ENCODE data around the gene USP35. TPM values are rescaled to one million over a fixed set of nuclear protein-coding genes. Genes with fewer than 3 reads are reported as not detected.

USP35 gene
- total RNA-seq, 2 donors from 2014 or later, result 5.2 to 5.6 TPM

DNA sequence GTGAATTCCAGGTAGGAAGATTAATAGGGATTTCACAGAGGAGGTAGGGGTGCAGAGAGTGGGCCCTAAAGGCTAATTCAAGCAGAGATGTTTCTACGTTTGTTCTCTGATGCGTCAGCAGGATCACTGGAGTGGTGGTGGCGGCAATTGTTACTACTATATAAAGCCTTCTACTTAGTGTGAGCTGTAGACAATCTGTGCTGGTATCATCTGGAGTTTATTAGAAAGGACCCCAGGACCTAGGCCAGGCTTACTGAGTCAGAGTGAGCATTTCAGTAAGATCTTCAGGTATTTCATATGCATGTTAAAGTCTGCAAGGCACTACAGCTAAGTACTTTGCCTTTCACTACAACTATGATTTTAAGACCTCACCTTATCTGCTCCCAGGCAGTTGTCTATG is 59.5 kb downstream of the USP35 start:
- H3K27ac ChIP-seq, result no peak overlapping the region
- no peaks in the 10 kb centered on the region for H3K36me3 ChIP-seq
- TF ChIP-seq, protein P1, sequence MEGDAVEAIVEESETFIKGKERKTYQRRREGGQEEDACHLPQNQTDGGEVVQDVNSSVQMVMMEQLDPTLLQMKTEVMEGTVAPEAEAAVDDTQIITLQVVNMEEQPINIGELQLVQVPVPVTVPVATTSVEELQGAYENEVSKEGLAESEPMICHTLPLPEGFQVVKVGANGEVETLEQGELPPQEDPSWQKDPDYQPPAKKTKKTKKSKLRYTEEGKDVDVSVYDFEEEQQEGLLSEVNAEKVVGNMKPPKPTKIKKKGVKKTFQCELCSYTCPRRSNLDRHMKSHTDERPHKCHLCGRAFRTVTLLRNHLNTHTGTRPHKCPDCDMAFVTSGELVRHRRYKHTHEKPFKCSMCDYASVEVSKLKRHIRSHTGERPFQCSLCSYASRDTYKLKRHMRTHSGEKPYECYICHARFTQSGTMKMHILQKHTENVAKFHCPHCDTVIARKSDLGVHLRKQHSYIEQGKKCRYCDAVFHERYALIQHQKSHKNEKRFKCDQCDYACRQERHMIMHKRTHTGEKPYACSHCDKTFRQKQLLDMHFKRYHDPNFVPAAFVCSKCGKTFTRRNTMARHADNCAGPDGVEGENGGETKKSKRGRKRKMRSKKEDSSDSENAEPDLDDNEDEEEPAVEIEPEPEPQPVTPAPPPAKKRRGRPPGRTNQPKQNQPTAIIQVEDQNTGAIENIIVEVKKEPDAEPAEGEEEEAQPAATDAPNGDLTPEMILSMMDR (IDR thresholded peaks at IDR 0.05), result no peak
- no peak for DNase-seq
- H3K4me1 ChIP-seq, result no peaks in the 10 kb centered on the region
- H3K9ac ChIP-seq (ENCODE audit: low read depth in 2 of 2, low read length in 2 of 2), result no peak overlapping the region
- H3K27me3 ChIP-seq, result no peaks in the 10 kb centered on the region
- no peak overlapping the region for H3K4me3 ChIP-seq
- intact Hi-C loops (cut with DNase I), result no loop called here
- H3K9me3 ChIP-seq, result no peaks in the 10 kb centered on the region

DNA sequence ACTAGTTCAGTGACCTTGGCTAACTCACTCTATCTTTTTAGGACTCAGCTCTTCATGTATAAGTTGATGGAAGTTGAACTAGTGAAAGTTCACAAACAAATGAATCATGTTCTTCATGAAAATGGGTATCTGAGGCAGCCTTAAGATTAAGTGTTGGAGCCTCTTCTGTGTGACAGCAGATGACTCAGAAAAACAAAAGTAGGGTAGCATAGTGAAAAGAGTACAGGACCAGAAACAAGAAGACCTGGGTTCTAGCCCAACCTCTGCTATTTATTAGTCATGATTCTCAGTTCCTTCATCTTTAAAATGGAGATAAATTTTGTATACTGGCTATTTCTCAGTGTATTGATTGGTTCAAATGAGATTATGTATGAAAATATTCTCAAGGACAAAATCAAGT is 60.2 kb downstream of the USP35 start:
- TF ChIP-seq, protein P1 (IDR thresholded peaks at IDR 0.05), result no peak
- H3K27me3 ChIP-seq, result no peaks in the 10 kb centered on the region
- intact Hi-C loops (cut with DNase I), result no loop called here

DNA sequence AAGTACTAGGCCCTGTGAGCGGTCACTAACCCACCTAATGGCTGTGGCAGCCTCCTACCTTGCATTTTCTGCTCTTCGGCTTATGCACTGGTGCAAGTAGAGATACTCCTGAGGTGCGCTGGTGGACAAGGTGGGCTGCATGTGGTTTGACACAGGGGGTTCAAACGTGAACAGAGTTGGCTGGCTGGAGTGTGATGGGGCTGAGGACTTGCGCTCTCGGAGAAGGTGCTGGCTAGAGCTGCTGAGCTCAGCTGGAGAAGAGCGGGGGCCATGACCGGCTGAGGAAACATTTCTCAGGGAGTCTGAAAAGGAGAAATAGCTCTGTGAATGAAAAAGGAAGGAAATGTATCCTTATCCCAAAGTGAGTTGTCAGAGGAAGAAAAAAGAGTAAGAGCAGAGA is 61.4 kb downstream of the USP35 start:
- Histone ChIP-seq H3K27me3 (no peaks in the 10 kb centered on the region), H3K4me1 (no peaks in the 10 kb centered on the region), H3K9me3 (no peaks in the 10 kb centered on the region), H3K36me3 (no peaks in the 10 kb centered on the region), H3K27ac (no peak overlapping the region), H3K4me3 (no peak overlapping the region), H3K9ac (ENCODE audit: low read depth in 2 of 2, low read length in 2 of 2) (no peak overlapping the region)
- no peak for DNase-seq
- TF ChIP-seq, protein P1 (IDR thresholded peaks at IDR 0.05), result no peak
- intact Hi-C loops (cut with DNase I), result no loop called here

More for the DNA sequence above, 60.2 kb downstream of the USP35 start:
- no peaks in the 10 kb centered on the region for H3K36me3 ChIP-seq
- no peaks in the 10 kb centered on the region for H3K4me1 ChIP-seq
- H3K27ac ChIP-seq, result no peak overlapping the region
- no peak overlapping the region for H3K9ac ChIP-seq (ENCODE audit: low read depth in 2 of 2, low read length in 2 of 2)
- H3K4me3 ChIP-seq, result no peak overlapping the region
- H3K9me3 ChIP-seq, result no peaks in the 10 kb centered on the region
- no peak for DNase-seq

DNA sequence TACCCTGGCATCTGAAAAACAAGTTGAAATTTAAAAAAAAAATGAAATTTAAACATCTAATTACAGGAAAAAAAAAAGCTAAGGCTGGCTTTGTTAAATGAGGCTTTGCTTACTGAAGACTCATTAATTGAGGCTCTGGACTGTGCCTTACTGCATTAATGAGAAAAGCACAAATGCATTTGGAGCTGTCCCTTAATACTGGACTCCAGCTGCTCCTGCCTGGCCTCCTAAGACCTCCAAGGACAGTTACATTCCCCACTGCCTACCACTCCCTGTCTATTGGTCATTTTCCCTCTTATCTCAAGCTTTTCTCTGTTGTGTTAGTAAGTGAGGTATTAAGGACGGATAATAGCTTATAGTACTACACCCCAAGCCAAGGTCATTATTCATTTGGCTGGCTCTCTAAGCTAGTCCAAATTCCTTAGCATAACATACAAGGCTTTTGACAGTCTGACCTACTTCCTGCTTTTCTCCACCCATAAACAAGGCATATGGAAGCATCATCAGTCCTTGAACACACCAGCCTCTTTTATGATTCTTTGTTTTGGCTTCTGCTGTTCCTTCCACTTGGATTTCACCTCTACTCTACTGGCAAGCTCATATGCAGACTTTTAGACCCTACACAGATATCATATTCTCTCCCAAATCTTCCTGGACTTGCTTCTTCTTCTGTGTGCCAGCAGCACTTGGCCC is 62.5 kb downstream of the USP35 start:
- intact Hi-C loops (cut with DNase I), result no loop called here
- H3K9me3 ChIP-seq, result no peaks in the 10 kb centered on the region
- no peak for DNase-seq
- no peak overlapping the region for H3K27ac ChIP-seq
- H3K36me3 ChIP-seq, result no peaks in the 10 kb centered on the region
- no peaks in the 10 kb centered on the region for H3K27me3 ChIP-seq
- TF ChIP-seq, protein P1 (IDR thresholded peaks at IDR 0.05), result no peak
- no peak overlapping the region for H3K4me3 ChIP-seq
- H3K9ac ChIP-seq (ENCODE audit: low read depth in 2 of 2, low read length in 2 of 2), result no peak overlapping the region
- H3K4me1 ChIP-seq, result no peaks in the 10 kb centered on the region

DNA sequence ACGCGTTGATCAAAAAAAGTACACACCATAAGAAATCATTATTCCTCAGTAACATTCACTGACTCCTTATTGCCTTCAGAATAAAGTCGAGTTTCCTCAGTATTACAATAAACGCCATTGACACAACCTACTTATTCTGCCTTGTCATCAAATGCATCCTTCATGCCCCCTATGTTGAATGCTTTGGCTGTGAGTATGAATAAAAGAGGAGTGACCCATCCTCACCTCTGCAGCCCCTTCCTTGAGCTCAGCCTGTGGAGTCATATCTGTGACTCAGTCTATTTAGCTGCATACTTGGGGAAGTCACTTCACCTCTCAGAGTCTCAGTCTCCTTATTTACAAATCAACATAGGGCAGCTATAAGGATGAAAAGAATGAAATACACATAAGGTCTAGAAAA is 65.1 kb downstream of the USP35 start:
- intact Hi-C loops (cut with DNase I), result no loop called here
- no peak overlapping the region for H3K9ac ChIP-seq (ENCODE audit: low read depth in 2 of 2, low read length in 2 of 2)
- no peaks in the 10 kb centered on the region for H3K36me3 ChIP-seq
- TF ChIP-seq, protein P1 (IDR thresholded peaks at IDR 0.05), result no peak
- no peaks in the 10 kb centered on the region for H3K4me1 ChIP-seq
- H3K9me3 ChIP-seq, result no peaks in the 10 kb centered on the region
- H3K4me3 ChIP-seq, result no peak overlapping the region
- no peaks in the 10 kb centered on the region for H3K27me3 ChIP-seq
- no peak for DNase-seq
- no peak overlapping the region for H3K27ac ChIP-seq

All from colonic mucosa (tissue), 4 donors.